ENCODE data around the gene ITPK1.

GRCh38 chr14:93086441-93087055 is 29.2 kb downstream of the ITPK1 start:
- TF ChIP-seq CTCF (IDR thresholded peaks at IDR 0.05) (no peak), POLR2AphosphoS5 (IDR thresholded peaks at IDR 0.05) (no peak)

Measured in stomach (tissue), 4 donors.